Measurements from ENCODE around the gene EMILIN1. TPM values are rescaled to one million over a fixed set of nuclear protein-coding genes. Genes with fewer than 3 reads are reported as not detected.
A peak's percentile ranks its signal among the peaks of the same experiment; 100 is the strongest.

EMILIN1 gene
- polyA plus RNA-seq, 1 of the 3 experiments (the other 2 are of a cell fraction): 286 TPM

- TF ChIP-seq TCF12 (IDR thresholded peaks at IDR 0.05) (no peak), MEF2A (IDR thresholded peaks at IDR 0.05; ENCODE audit: borderline replicate concordance, low read depth) (no peak)
These were observed 44.4 kb downstream of the EMILIN1 start (continued) for GRCh38 chr2:27122791-27123190.

GRCh38 chr2:27123302-27124150, 45.1 kb downstream of the EMILIN1 start, which contains the start of gene ABHD1:
Gene ABHD1, plus strand, starts transcription at chr2:27123815. Its CDS starts 134 bp downstream, at chr2:27123949.
- Histone ChIP-seq H3K9me3 (no peaks in the 10 kb centered on the region), H2AFZ (ENCODE audit: low read depth) (peak within 1 kb of the TSS; percentile 94), H3F3A (replicated peaks; ENCODE audit: insufficient read depth) (peaks cover 3% of the 10 kb centered on the region), H4K20me1 (ENCODE audit: insufficient read depth) (no peaks in the 10 kb centered on the region), H3K4me1 (ENCODE audit: control insufficient read depth in 1 of 2, insufficient read depth in 2 of 2, low read depth in 1 of 2, low read length in 1 of 2) (peaks cover 0 to 18% of the 10 kb centered on the region in 2 experiments; a peak in 1 of 4 replicates), H3K36me3 (replicated peaks in 1 of 2; ENCODE audit: control insufficient read depth in 1 of 2, insufficient read depth in 2 of 2, low read length in 1 of 2) (no peaks in the 10 kb centered on the region), H3K4me3 (ENCODE audit: low read depth in 2 of 2, low read length in 1 of 2) (peak within 1 kb of the TSS; percentile 54 to 59), H3K27ac (ENCODE audit: low read depth in 2 of 2, low read length in 1 of 2) (peak within 1 kb of the TSS in 1 of 2 experiments; percentile 64; a peak in 1 of 4 replicates), H3K79me2 (ENCODE audit: insufficient read depth) (no peaks in the 10 kb centered on the region), H3K4me2 (peak within 1 kb of the TSS; percentile 59), H3K27me3 (ENCODE audit: insufficient read depth) (no peaks in the 10 kb centered on the region), H3K9me2 (no peaks in the 10 kb centered on the region), H3K9ac (no peak within 1 kb of the TSS)
- ChIA-PET POLR2A (interaction anchor here (0.6 to 2.1 kb wide), 7 partner anchors 10 to 51 kb away, joined by 3 to 18 read pairs (median 5); partner anchors contain the start of genes KHK, OST4 and PREB), CTCF (interaction anchor here (0.7 to 2.5 kb wide), 18 partner anchors 8 to 235 kb away, joined by 3 to 20 read pairs (median 4); partner anchors contain the start of genes KHK and PREB)
- TF ChIP-seq FOXM1 (IDR thresholded peaks at IDR 0.05; ENCODE audit: low read depth) (no peak), NRF1 (IDR thresholded peaks at IDR 0.05; ENCODE audit: low read depth, low read length) (peak; percentile 34), TAF1 (IDR thresholded peaks at IDR 0.05; ENCODE audit: borderline replicate concordance, low read depth, low read length) (peak; percentile 3; the same call in 1 of the 2 replicates), MAX (IDR thresholded peaks at IDR 0.05; ENCODE audit: low read depth) (no peak), MXI1 (IDR thresholded peaks at IDR 0.05; ENCODE audit: low read depth, low read length) (peak; percentile 91), GABPA (IDR thresholded peaks at IDR 0.05; ENCODE audit: low read depth) (no peak), POLR2AphosphoS5 (IDR thresholded peaks at IDR 0.05; ENCODE audit: low read depth, low read length) (peak; percentile 53), YY1 (IDR thresholded peaks at IDR 0.05; ENCODE audit: low read depth) (peak; percentile 91)
- 8% methylated on average over 27 of the region's 47 CpGs for WGBS (ENCODE audit: low lambda C conversion rate)
- peak; percentile 94 for DNase-seq

GRCh38 chr2:27125104-27125503, 46.7 kb downstream of the EMILIN1 start:
- Histone ChIP-seq H4K20me1 (ENCODE audit: insufficient read depth) (no peaks in the 10 kb centered on the region), H3K27ac (ENCODE audit: low read depth in 2 of 2, low read length in 1 of 2) (no peak overlapping the region), H3F3A (replicated peaks; ENCODE audit: insufficient read depth) (peaks cover 3% of the 10 kb centered on the region), H3K27me3 (ENCODE audit: insufficient read depth) (no peaks in the 10 kb centered on the region), H3K9ac (no peak overlapping the region), H3K9me2 (no peaks in the 10 kb centered on the region), H3K4me3 (ENCODE audit: low read depth in 2 of 2, low read length in 1 of 2) (no peak overlapping the region), H2AFZ (ENCODE audit: low read depth) (no peak overlapping the region), H3K4me1 (ENCODE audit: control insufficient read depth in 1 of 2, insufficient read depth in 2 of 2, low read depth in 1 of 2, low read length in 1 of 2) (peaks cover 0 to 14% of the 10 kb centered on the region in 2 experiments; a peak in 1 of 4 replicates), H3K9me3 (no peaks in the 10 kb centered on the region), H3K36me3 (replicated peaks in 1 of 2; ENCODE audit: control insufficient read depth in 1 of 2, insufficient read depth in 2 of 2, low read length in 1 of 2) (peaks cover 0 to 6% of the 10 kb centered on the region in 2 experiments), H3K79me2 (ENCODE audit: insufficient read depth) (no peaks in the 10 kb centered on the region), H3K4me2 (no peak overlapping the region)
- WGBS (ENCODE audit: low lambda C conversion rate): 86% methylated on average over 3 of the region's 3 CpGs
- no peak for DNase-seq
- ChIA-PET CTCF (interaction anchor here (0.8 to 2.5 kb wide), 7 partner anchors 9 to 539 kb away, joined by 3 to 20 read pairs (median 7); partner anchors contain the start of genes PREB and SLC4A1AP), POLR2A (interaction anchor here (0.8 kb wide), 1 partner anchor 25 kb away, joined by 3 read pairs; no protein-coding TSS in a partner anchor)
- TF ChIP-seq FOSL2 (IDR thresholded peaks at IDR 0.05; ENCODE audit: borderline replicate concordance, low read depth): no peak

Data from SK-N-SH (cell line).